LNCAP (cell line): ENCODE data around the gene PPP4R4.

ENCODE experiments used
- TF ChIP-seq, protein P1 (sequence below): fragments of 450-650 bp; IDR thresholded peaks from 2 replicates; pipeline ENCODE4 v1.5.1; 2017; ENCODE audit warnings: mild to moderate bottlenecking

The PPP4R4 gene, protein sequence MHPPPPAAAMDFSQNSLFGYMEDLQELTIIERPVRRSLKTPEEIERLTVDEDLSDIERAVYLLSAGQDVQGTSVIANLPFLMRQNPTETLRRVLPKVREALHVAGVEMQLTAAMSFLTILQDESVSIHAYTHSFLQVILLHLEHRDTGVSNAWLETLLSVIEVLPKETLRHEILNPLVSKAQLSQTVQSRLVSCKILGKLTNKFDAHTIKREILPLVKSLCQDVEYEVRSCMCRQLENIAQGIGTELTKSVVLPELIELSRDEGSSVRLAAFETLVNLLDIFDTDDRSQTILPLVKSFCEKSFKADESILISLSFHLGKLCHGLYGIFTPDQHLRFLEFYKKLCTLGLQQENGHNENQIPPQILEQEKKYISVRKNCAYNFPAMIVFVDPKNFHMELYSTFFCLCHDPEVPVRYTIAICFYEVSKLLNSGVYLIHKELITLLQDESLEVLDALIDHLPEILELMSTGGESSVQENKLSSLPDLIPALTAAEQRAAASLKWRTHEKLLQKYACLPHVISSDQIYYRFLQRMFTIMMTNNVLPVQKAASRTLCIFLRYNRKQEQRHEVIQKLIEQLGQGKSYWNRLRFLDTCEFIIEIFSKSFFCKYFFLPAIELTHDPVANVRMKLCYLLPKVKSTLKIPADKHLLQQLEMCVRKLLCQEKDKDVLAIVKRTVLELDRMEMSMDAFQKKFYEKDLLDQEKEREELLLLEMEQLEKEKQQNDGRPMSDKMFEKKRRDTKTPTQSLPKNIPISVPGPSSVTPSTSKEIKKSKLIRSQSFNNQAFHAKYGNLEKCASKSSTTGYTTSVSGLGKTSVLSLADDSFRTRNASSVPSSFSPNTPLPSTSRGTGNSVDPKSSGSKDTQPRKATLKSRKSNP

DNA sequence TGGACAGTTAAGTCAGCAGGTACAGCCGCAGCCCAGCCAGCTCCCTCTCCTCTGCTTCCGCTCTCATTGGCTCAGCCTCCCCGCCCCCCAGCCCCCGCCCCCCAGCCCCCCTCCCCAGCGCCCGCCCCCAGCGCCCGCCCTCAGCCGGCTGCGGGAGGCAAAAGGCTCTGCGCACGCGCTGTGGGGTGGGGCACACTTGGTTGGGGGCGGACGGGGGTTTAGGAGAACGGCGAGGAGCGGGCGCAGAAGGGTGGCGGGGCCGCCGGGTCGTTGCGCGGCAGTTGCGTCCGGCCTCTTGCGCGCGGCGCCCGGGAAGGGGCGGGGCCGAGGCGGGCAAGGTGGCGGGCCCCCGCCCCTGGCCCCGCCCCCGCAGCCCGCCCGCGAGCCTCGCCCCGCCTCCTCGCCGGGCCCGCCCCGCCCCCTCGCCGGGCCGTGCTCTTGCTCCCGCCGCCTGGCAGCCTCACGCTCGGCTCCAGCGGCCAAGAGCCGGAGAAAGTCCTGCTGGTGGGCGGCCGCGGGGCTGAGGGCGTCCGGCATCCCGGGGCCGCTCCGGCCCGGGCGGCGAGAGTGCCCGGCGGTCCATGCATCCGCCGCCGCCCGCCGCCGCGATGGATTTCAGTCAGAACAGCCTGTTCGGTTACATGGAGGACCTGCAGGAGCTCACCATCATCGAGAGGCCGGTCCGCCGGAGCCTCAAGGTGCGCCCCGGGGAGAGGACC lies at the start of gene PPP4R4:
Gene PPP4R4, plus strand, starts transcription at position 438 of the 719 bp plus-strand sequence. Its CDS starts 144 bp downstream, at position 582.
- TF ChIP-seq, protein P1, sequence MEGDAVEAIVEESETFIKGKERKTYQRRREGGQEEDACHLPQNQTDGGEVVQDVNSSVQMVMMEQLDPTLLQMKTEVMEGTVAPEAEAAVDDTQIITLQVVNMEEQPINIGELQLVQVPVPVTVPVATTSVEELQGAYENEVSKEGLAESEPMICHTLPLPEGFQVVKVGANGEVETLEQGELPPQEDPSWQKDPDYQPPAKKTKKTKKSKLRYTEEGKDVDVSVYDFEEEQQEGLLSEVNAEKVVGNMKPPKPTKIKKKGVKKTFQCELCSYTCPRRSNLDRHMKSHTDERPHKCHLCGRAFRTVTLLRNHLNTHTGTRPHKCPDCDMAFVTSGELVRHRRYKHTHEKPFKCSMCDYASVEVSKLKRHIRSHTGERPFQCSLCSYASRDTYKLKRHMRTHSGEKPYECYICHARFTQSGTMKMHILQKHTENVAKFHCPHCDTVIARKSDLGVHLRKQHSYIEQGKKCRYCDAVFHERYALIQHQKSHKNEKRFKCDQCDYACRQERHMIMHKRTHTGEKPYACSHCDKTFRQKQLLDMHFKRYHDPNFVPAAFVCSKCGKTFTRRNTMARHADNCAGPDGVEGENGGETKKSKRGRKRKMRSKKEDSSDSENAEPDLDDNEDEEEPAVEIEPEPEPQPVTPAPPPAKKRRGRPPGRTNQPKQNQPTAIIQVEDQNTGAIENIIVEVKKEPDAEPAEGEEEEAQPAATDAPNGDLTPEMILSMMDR: no peak

DNA sequence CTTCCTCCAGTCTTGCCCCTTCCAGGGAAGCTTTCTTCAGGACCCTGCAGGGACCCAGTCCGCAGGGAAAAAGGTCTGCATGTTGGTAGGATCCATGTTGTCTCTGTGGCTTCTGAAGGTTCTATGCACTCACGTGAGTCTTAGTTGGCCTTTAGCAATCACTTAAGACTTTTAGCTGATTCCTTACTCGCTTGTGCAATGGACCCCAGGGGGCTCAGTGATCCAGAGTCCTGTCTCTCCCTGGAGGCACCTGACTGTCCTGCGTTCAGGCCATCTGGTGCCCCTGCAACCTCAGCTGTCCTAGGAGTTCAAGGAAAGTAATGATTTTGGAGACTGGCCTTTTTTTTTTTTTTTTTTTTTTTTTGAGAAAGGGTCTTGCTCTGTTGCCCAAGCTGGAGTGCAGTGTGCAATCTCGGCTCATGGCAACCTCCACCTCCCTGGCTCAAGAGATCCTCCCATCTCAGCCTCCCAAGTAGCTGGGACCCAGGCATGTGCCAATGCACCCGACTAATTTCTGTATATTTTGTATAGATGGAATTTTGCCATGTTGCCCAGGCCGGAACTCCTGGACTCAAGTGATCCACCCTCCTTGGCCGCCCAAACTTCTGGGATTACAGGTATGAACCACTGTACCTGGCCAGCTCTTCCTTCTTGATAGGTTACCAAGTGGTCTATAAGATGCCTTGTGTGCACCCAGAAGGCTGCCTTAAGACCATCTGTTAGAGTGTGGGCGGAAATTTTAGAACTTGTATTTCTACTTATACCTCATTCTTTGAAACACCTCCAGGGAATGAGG lies 49.3 kb upstream of the PPP4R4 start:
- TF ChIP-seq, protein P1: no peak

DNA sequence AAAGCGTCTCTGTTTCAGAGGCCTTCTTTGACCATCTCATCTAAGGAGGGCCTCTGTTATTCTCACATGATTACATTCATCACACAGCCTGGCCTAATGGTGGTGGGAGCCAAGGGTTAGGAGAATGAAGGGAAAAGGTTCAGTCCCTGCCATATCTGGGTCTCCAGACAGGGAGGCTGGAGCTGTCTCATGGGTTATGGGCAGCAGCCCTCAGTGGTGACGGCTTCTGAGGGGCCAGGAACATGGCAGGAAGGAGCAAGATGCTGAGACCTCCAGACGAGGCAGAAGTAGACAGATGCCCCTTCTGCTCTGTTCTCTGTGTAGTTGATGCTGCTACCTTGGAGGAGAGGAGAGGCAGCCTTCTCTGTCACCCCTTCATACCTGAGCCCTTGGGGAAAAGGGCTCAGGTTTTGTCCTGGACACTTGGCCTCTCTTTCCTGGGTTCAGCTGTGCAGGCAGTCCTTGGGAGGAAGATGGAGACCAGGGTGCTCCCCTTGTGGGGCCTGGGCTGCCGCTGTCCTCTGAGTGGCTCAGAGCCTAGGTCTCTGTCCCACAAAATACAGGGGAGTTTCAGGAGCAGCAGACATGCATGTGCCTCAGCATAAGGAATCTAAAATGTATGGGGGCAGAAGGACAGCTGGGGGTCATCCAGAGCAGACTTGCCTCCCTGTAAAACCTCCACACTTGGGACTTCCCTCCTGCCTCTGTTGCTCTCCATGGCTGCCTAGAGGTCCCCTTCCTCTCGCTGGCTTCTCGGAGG lies 48.3 kb upstream of the PPP4R4 start:
- TF ChIP-seq, protein P1: no peak

DNA sequence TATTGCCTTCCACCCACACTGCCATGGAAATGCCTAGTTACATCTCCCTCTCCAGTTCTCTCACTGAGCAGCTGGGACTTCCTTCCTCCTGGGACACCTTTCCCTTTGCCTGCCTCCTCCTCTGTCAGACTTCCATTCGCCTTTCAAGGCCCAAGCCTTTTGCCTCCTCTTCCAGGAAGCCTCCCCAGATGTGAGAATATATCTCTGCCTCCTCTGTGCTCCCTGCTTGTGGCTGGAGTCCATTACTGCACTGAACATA lies 47.8 kb upstream of the PPP4R4 start:
- TF ChIP-seq, protein P1: no peak

DNA sequence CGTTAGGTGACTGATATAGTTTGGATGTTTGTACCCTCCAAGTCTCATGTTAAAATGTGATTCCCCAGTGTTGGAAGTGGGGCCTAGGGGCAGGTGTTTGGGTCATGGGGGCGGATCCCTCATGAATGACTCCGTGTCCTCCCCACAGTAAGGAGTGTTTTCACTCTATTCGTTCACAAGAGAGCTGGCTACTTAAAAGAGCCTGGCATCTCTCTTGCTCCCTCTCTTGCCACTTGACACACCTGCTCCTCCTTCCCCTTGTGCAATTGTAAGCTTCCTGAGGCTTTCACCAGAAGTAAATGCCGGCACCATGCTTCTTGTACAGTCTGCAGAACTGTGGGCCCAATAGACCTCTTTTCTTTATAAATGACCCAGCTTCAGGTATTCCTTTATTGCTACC lies 47.3 kb upstream of the PPP4R4 start:
- TF ChIP-seq, protein P1: no peak

DNA sequence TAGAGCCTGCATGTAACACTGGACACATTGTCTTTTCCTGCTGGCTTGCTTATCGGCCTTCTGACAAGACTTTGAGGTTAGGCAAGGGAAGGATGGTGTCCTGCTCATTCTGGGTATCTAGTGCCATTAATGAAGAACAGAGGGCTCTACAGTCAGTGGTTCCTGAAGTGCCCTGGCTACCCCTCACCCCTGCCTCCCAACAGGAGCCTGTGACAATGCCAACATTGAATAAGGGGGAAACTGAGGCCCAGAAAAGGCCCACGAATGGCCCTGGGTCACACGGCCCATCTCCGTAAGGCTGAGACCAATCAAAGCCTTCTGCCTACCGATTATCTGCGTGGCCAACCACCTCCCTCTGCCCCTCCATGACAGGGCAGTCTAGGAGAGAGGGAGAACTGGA lies 46.8 kb upstream of the PPP4R4 start:
- TF ChIP-seq, protein P1: no peak
